Muscle of leg (tissue), 11 donors: Measurements from ENCODE around the gene HIVEP3. TPM values are rescaled to one million over a fixed set of nuclear protein-coding genes. Genes with fewer than 3 reads are reported as not detected.
"Not testable (repeated sequence)": the region's sequence is repeated elsewhere in the genome, so short reads cannot be mapped to it uniquely, and the experiment has no call there.

ENCODE experiments used
- DNase-seq: peaks from one replicate; pipeline ENCODE4 v3.0.0; 2013
- H3K27ac ChIP-seq: one replicate; pipeline ENCODE4 v1.5.1; 2013; ENCODE audit warnings: mild to moderate bottlenecking, low read length, control low read depth
- H3K27me3 ChIP-seq: one replicate; pipeline ENCODE4 v1.6.1; 2013; ENCODE audit warnings: low read length; ENCODE audit not compliant: control insufficient read depth, insufficient read depth
- H3K36me3 ChIP-seq: one replicate; pipeline ENCODE4 v1.6.1; 2013; ENCODE audit warnings: low read length; ENCODE audit not compliant: control insufficient read depth, insufficient read depth
- H3K4me1 ChIP-seq: one replicate; pipeline ENCODE4 v1.6.1; 2013; ENCODE audit warnings: low read length; ENCODE audit not compliant: control insufficient read depth, insufficient read depth
- H3K4me3 ChIP-seq: one replicate; pipeline ENCODE4 v1.5.1; 2013; ENCODE audit warnings: low read length, control low read depth
- H3K9me3 ChIP-seq: replicated peaks from 2 replicates; pipeline ENCODE4 v1.6.1; 2013; ENCODE audit warnings: low read depth, low read length; ENCODE audit not compliant: control insufficient read depth
- WGBS: methylation state at CpG from one replicate; pipeline ENCODE4 v1.1.5; 2013; ENCODE audit warnings: missing lambda C conversion rate; ENCODE audit not compliant: insufficient coverage; 5-methylcytosine and 5-hydroxymethylcytosine counted together
- polyA plus RNA-seq, 8 donors: library from polyadenylated mRNA; unstranded; fragments of 120-200 nt; gene quantifications; one replicate each; pipeline versions ENCODE4 v1.2.1 to v1.2.3, GENCODE V29; 2013; ENCODE audit warnings: inconsistent platforms in 1 of 8, low replicate concordance in 1 of 8; ENCODE audit not compliant: insufficient read length in 8 of 8, insufficient read depth in 1 of 8
- total RNA-seq: library from RNA; stranded (reverse); fragments of 120-200 nt; gene quantifications from one replicate; pipeline ENCODE4 v1.2.4, GENCODE V29; 2013

Gene HIVEP3
- total and polyA plus RNA-seq, 9 donors = 0.93 to 3.7 (median 2.7) TPM

DNA sequence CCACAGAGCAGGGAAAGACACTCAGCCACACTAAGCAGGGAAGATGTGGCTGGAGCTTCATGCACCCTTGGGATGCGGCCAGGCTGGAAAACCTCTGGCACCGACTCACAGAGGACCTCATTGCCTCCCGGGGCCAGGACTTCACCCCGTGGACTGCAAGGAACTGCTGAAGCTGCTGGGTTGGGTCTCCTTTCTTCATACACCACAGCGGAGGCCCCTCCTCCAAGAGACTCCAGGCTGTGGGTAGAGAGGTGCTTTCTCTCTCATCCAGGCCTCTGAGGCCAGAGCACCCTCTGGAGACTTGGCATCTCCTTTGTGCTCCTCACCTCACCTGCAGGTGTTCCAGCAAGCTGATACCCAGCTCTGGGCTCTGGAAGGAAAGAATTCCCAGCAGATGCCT lies 358.2 kb downstream of the HIVEP3 start:
- no peaks in the 10 kb centered on the region for H3K36me3 ChIP-seq
- no peak for DNase-seq
- H3K4me3 ChIP-seq = no peak overlapping the region
- peaks cover 41% of the 10 kb centered on the region for H3K4me1 ChIP-seq
- 66% methylated on average over 2 of the region's 5 CpGs for WGBS
- H3K27ac ChIP-seq = no peak overlapping the region
- H3K9me3 ChIP-seq = no peaks in the 10 kb centered on the region
- H3K27me3 ChIP-seq = no peaks in the 10 kb centered on the region

DNA sequence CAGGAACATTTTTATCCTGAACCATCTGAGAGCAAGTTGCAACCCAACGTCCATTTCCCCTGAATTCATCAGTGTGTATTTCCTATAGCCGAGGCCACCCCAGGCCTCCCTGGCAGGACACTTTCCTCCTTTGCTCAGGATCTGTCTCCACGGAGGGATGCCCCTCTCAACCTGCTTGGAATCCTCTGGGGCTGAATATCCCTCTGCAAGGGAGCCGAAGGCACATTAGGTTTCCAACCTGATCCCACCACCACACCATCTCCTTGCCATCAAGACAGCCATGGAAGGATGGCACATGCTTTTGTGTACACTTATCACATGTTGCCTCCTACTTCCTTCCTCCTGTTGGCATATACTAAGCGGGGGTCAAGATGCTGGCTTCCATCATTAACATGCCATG lies 359.4 kb downstream of the HIVEP3 start:
- 67% methylated on average over 3 of the region's 5 CpGs for WGBS
- no peaks in the 10 kb centered on the region for H3K27me3 ChIP-seq
- peaks cover 41% of the 10 kb centered on the region for H3K4me1 ChIP-seq
- no peaks in the 10 kb centered on the region for H3K9me3 ChIP-seq
- H3K27ac ChIP-seq = peak overlapping the region; percentile 36
- no peak for DNase-seq
- no peaks in the 10 kb centered on the region for H3K36me3 ChIP-seq
- H3K4me3 ChIP-seq = no peak overlapping the region

DNA sequence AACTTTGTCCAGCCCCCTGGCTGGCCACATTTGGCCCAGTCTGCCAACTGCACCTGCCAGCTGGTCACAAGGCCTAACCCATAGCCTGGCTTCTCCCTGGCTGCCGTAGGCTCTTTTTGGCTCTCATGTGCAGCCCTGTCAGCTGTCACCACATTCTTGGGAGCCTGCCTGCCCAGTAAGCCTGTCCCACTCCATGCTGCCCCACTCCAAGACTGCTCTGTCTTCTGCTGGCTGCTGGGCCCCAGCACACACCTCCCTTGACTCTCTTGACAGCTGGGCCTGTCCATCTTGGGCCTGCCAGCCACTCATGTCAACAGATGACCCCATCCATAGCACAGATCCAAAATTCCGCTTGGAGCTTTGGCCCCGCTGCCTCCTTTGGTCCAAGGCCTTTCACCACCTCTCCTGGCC lies 360.0 kb downstream of the HIVEP3 start:
- H3K9me3 ChIP-seq = no peaks in the 10 kb centered on the region
- H3K27ac ChIP-seq = peak overlapping the region; percentile 92
- DNase-seq = peak; percentile 95
- H3K36me3 ChIP-seq = no peaks in the 10 kb centered on the region
- peaks cover 41% of the 10 kb centered on the region for H3K4me1 ChIP-seq
- H3K4me3 ChIP-seq = no peak overlapping the region
- no peaks in the 10 kb centered on the region for H3K27me3 ChIP-seq
- 67% methylated on average over 3 of the region's 3 CpGs for WGBS

DNA sequence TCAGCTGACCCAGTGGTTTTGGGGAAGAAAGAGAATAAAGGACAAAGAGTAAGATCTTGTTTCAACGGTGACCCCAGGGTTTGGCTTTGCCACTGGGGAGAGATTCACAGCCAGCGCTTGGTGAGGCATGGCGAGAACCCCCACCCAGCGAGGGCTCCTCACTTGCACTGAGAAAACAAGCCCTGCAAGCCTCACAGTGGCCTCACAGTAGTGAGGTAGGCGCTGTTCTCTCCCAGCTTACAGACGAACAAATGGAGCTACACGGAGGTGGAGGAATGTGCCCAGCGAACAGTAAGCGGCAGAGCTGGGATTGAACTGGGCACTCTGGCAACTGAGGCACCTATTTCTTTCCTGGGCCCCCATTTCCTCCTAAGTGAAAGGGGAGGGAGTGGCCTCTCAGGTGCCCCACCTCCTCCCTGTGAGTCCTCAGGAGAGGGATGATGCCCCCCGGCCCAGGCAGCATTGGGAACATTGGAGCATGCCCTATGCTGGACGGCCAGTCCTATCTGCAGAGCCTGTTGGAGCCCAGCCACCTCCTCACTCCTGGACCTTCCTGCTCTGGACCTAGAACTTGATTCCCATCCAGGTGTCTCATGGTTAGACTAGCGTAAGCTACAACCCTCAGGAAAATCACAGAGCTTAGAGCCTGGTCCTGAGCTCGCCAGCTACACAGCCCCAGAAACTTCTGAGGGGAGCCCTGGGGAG lies 360.8 kb downstream of the HIVEP3 start:
- no peak for DNase-seq
- peak overlapping the region; percentile 92 for H3K27ac ChIP-seq
- H3K4me1 ChIP-seq = peaks cover 41% of the 10 kb centered on the region
- H3K9me3 ChIP-seq = no peaks in the 10 kb centered on the region
- no peaks in the 10 kb centered on the region for H3K27me3 ChIP-seq
- no peak overlapping the region for H3K4me3 ChIP-seq
- 70% methylated on average over 8 of the region's 13 CpGs for WGBS
- no peaks in the 10 kb centered on the region for H3K36me3 ChIP-seq

DNA sequence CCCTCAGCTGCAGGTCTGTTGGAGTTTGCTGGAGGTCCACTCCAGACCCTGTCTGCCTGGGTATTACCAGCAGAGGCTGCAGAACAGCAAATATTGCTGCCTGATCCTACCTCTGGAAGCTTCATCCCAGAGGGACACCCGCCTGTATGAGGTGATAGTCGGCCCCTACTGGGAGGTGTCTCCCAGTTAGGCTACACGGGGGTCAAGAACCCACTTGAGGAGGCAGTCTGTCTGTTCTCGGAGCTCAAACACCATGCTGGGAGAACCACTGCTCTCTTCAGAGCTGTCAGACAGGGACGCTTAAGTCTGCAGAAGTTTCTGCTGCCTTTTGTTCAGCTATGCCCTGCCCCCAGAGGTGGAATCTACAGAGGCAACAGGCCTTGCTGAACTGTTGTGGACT lies 364.0 kb downstream of the HIVEP3 start:
- WGBS = 82% methylated on average over 5 of the region's 5 CpGs
- not testable (repeated sequence) for H3K4me3 ChIP-seq, H3K27ac ChIP-seq, DNase-seq, H3K36me3 ChIP-seq, H3K9me3 ChIP-seq, H3K27me3 ChIP-seq
- H3K4me1 ChIP-seq = peaks cover 25% of the 10 kb centered on the region

DNA sequence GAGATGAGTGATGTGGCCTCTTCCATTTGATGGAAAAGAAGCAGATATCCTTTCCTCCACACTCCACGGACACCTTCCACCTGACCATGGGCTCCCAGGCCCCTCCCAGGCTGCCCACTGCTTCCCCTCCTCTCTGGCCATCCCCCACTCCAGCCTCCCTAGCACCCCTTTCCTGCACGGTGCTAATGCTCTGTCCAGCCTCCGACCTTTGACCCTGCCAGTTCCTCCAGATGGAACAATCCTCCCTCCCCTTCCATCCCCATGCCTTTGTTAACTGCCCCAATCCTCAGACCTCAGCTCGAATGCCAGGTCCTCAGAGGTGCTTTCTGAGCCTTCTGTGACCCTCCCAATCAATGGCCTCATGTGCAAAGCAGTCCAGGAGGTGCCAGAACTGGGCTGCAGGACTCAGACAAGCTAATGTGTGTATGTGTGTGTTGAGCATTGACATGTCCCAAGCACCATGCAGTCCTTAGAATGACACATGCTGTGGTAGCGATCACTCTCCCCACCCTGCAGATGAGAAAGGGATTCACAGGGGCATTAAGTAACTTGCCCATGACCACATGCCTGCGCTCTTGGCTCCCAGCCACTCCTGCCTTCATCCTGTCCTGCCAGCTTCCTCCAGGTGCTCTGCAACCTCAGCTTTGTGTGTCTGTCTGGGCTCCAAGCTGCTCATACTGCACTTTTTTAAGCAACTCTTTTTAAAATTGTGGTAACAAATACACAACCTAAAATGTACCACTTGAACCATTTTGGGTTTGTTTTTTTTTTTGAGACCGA lies 370.8 kb downstream of the HIVEP3 start:
- Histone ChIP-seq H3K36me3 (no peaks in the 10 kb centered on the region), H3K4me1 (peaks cover 16% of the 10 kb centered on the region), H3K9me3 (no peaks in the 10 kb centered on the region), H3K27ac (no peak overlapping the region), H3K4me3 (no peak overlapping the region), H3K27me3 (no peaks in the 10 kb centered on the region)
- no peak for DNase-seq
- 60% methylated on average over 6 of the region's 7 CpGs for WGBS

DNA sequence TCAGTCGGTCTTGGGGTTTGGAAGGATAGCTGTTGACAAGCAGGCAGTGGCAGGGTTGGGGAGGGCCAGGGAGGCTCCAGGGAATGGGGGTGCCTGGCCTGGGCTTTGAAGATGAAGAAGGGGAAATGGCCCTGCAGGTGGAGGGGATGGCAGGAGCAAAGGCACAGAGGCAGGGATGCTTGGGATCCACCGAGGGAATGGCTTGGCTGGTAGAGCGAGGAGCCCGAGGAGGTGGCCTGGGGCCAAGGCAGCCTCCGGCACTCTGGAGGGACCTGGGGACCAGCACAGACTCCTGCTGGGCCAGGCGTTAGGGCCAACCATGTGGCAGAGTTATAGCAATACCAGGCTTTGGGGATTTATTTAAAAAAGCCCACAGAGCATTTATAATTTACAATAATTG lies 371.4 kb downstream of the HIVEP3 start:
- no peaks in the 10 kb centered on the region for H3K9me3 ChIP-seq
- WGBS = 49% methylated on average over 2 of the region's 6 CpGs

DNA sequence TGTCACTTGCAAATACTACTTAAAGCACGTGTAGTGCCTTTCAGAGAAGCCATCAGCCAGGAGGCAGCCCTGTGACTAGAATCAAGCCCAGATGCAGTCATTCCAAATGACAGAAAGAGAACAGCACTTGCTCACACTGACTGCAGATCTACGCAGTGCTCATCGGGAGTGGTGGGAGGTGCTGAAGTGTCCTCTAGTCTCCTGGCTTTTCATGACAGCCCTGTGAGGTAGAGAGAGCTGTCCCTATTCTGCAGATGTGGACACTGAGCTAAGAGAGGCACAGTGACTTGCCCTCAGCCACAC lies 371.9 kb downstream of the HIVEP3 start:
- 56% methylated on average over 1 of the region's 3 CpGs for WGBS
- DNase-seq = no peak
- H3K9me3 ChIP-seq = no peaks in the 10 kb centered on the region

More for the DNA sequence above, 371.4 kb downstream of the HIVEP3 start:
- DNase-seq = no peak
- Histone ChIP-seq H3K36me3 (no peaks in the 10 kb centered on the region), H3K27me3 (no peaks in the 10 kb centered on the region), H3K4me3 (no peak overlapping the region), H3K4me1 (peaks cover 20% of the 10 kb centered on the region), H3K27ac (no peak overlapping the region)

DNA sequence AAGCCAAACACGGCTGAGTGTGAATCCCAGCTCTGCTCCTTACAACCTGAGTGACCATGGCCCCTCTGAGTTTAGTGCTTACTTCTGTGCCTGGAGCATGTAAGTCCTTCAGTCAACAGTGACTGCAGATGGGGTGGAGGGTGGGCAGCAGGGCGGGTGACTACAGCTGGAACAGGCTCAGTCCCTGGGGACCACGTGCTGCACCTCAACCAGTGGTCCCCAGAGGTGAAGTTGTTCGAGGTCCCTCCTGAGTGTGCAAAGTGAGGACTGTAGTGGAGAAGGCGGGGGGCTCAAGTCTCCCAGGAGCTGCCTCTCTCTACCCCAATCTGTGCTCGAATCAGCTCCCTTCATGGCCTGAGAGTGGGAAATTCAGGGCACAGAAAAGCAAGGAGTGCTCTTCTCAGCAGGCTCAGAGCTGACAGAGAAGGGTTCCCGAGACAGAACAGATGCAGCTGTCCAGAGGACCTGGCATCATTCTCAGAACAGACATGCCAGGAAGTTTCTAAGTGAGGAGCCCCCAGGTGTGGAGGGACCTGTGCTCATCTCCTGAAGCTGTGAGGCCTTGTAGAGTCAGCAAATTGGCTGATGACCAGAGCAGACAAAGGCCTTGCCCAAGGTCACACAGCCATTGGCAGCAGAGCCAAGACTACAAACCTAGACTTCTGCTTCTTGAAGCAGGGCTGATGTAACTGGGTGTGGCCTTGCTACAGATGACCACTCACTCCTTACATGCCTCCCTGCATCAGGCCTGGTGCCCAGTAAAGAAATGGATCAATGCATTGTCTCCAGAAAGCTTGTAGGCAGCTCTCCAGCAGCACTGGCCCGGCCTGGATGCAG lies 372.5 kb downstream of the HIVEP3 start:
- Histone ChIP-seq H3K4me1 (peaks cover 28% of the 10 kb centered on the region), H3K27me3 (no peaks in the 10 kb centered on the region), H3K4me3 (no peak overlapping the region), H3K9me3 (no peaks in the 10 kb centered on the region), H3K36me3 (no peaks in the 10 kb centered on the region), H3K27ac (no peak overlapping the region)
- 70% methylated on average over 7 of the region's 8 CpGs for WGBS
- peak; percentile 40 for DNase-seq

More for the DNA sequence above, 371.9 kb downstream of the HIVEP3 start:
- H3K4me1 ChIP-seq = peaks cover 25% of the 10 kb centered on the region
- H3K27me3 ChIP-seq = no peaks in the 10 kb centered on the region
- no peaks in the 10 kb centered on the region for H3K36me3 ChIP-seq
- H3K4me3 ChIP-seq = no peak overlapping the region
- H3K27ac ChIP-seq = no peak overlapping the region
